Progenitor cell of endocrine pancreas (in vitro differentiated cells): ENCODE results near the gene ANKS3. TPM values are rescaled to one million over a fixed set of nuclear protein-coding genes. Genes with fewer than 3 reads are reported as not detected.

Experiments used
- DNase-seq: peaks from one replicate; pipeline ENCODE4 v3.0.0; 2021; ENCODE audit warnings: low spot score; ENCODE audit not compliant: unreplicated experiment
- H3K27ac Mint-ChIP-seq: 2 replicates; pipeline ENCODE4 v1.8.0; 2021; ENCODE audit warnings: mild to moderate bottlenecking, moderate library complexity, mixed read lengths
- H3K27me3 Mint-ChIP-seq: 2 replicates; pipeline ENCODE4 v1.8.0; 2021; ENCODE audit warnings: mixed read lengths
- H3K36me3 Mint-ChIP-seq: 2 replicates; pipeline ENCODE4 v1.8.0; 2022; ENCODE audit warnings: mixed read lengths; ENCODE audit not compliant: insufficient read depth
- H3K4me1 Mint-ChIP-seq: 2 replicates; pipeline ENCODE4 v1.8.0; 2021; ENCODE audit warnings: low read depth, mixed read lengths
- H3K4me3 Mint-ChIP-seq: 2 replicates; pipeline ENCODE4 v1.8.0; 2021; ENCODE audit warnings: low read depth, mild to moderate bottlenecking, moderate library complexity, mixed read lengths
- H3K9me3 Mint-ChIP-seq: 2 replicates; pipeline ENCODE4 v1.8.0; 2021; ENCODE audit warnings: low read depth, mixed read lengths
- CTCF ChIP-seq: fragments of 200-600 bp; sonication (generic); IDR thresholded peaks from one replicate; pipeline ENCODE4 v1.5.0; 2021; ENCODE audit warnings: antibody characterized with exemption, mild to moderate bottlenecking; ENCODE audit not compliant: unreplicated experiment
- total RNA-seq: library from RNA; stranded (reverse); gene quantifications from 2 replicates; pipeline ENCODE4 v1.2.1, GENCODE V29; 2021

The ANKS3 gene
- total RNA-seq, 1 donor from 2014 or later, result 45.0 TPM

- H3K36me3 Mint-ChIP-seq, result peaks cover 5% of the 10 kb centered on the region
- H3K27ac Mint-ChIP-seq, result no peak overlapping the region
- H3K4me3 Mint-ChIP-seq, result no peak overlapping the region
- DNase-seq, result no peak
- no peaks in the 10 kb centered on the region for H3K9me3 Mint-ChIP-seq
- peaks cover 4% of the 10 kb centered on the region for H3K4me1 Mint-ChIP-seq
- no peaks in the 10 kb centered on the region for H3K27me3 Mint-ChIP-seq
- TF ChIP-seq CTCF, result no peak
Observed at GRCh38 chr16:4664538-4665418, 69.3 kb downstream of the ANKS3 start.

GRCh38 chr16:4663777-4664465 is 70.2 kb downstream of the ANKS3 start:
- Mint-ChIP-seq H3K27ac (peak overlapping the region; percentile 91), H3K4me3 (no peak overlapping the region), H3K27me3 (no peaks in the 10 kb centered on the region), H3K4me1 (peaks cover 4% of the 10 kb centered on the region), H3K36me3 (peaks cover 5% of the 10 kb centered on the region), H3K9me3 (no peaks in the 10 kb centered on the region)
- no peak for TF ChIP-seq CTCF
- DNase-seq, result no peak

- Mint-ChIP-seq H3K4me1 (peaks cover 4% of the 10 kb centered on the region), H3K36me3 (peaks cover 7% of the 10 kb centered on the region), H3K27ac (peak overlapping the region; percentile 91), H3K9me3 (no peaks in the 10 kb centered on the region), H3K27me3 (no peaks in the 10 kb centered on the region), H3K4me3 (no peak overlapping the region)
- no peak for TF ChIP-seq CTCF
- no peak for DNase-seq
Observed at GRCh38 chr16:4663465-4663776, 70.7 kb downstream of the ANKS3 start.

GRCh38 chr16:4661661-4662060 is 72.4 kb downstream of the ANKS3 start:
- H3K4me1 Mint-ChIP-seq, result peaks cover 2% of the 10 kb centered on the region
- TF ChIP-seq CTCF, result no peak
- no peaks in the 10 kb centered on the region for H3K9me3 Mint-ChIP-seq
- no peak overlapping the region for H3K4me3 Mint-ChIP-seq
- peaks cover 7% of the 10 kb centered on the region for H3K36me3 Mint-ChIP-seq
- H3K27me3 Mint-ChIP-seq, result no peaks in the 10 kb centered on the region
- DNase-seq, result no peak
- no peak overlapping the region for H3K27ac Mint-ChIP-seq

- H3K4me3 Mint-ChIP-seq, result no peak overlapping the region
- no peak for TF ChIP-seq CTCF
- peaks cover 2% of the 10 kb centered on the region for H3K4me1 Mint-ChIP-seq
- H3K36me3 Mint-ChIP-seq, result peaks cover 8% of the 10 kb centered on the region
- no peak overlapping the region for H3K27ac Mint-ChIP-seq
- DNase-seq, result no peak
- H3K9me3 Mint-ChIP-seq, result no peaks in the 10 kb centered on the region
- H3K27me3 Mint-ChIP-seq, result no peaks in the 10 kb centered on the region
Observed at GRCh38 chr16:4660454-4661007, 73.5 kb downstream of the ANKS3 start.
